GM23338 (cell line): ENCODE results near the gene SH3BGR.
A peak's percentile ranks its signal among the peaks of the same experiment; 100 is the strongest.

ENCODE experiments used
- EZH2 ChIP-seq: fragments of 200-600 bp; sonication (generic); IDR thresholded peaks from one replicate; pipeline ENCODE4 v1.8.0; 2017; ENCODE audit warnings: antibody characterized with exemption, mild to moderate bottlenecking, low read depth; ENCODE audit not compliant: unreplicated experiment
- EZH2phosphoT487 ChIP-seq: fragments of 200-600 bp; sonication (generic); IDR thresholded peaks from one replicate; pipeline ENCODE4 v1.8.1; 2018; ENCODE audit warnings: antibody characterized with exemption; ENCODE audit not compliant: unreplicated experiment
- JUNB ChIP-seq: IDR thresholded peaks from one replicate; pipeline ENCODE4 v1.6.1; 2016; ENCODE audit warnings: antibody characterized with exemption; ENCODE audit not compliant: unreplicated experiment
- POLR2AphosphoS5 ChIP-seq: IDR thresholded peaks from 2 replicates; pipeline ENCODE4 v1.6.1; 2016; ENCODE audit warnings: antibody characterized with exemption, low read depth
- ZNF114 ChIP-seq: fragments of 250-450 bp; sonication (Bioruptor Pico); IDR thresholded peaks from 2 replicates; pipeline ENCODE4 v1.5.0; 2020; ENCODE audit warnings: mild to moderate bottlenecking, moderate library complexity
- TF ChIP-seq, protein P1 (sequence below), 2 experiments: fragments of 200-600 bp in 1 of 2; sonication (generic) in 1 of 2; conservative IDR thresholded peaks; 2 replicates each; pipeline versions ENCODE4 v1.5.1 to v1.6.1; 2016 to 2017; ENCODE audit warnings: antibody characterized with exemption in 2 of 2, low read depth in 2 of 2, mild to moderate bottlenecking in 2 of 2, moderate library complexity in 1 of 2
- TF ChIP-seq, protein P2 (sequence below): IDR thresholded peaks from one replicate; pipeline ENCODE4 v1.6.1; 2018; ENCODE audit warnings: antibody characterized with exemption; ENCODE audit not compliant: unreplicated experiment
- TF ChIP-seq, protein P3 (sequence below): IDR thresholded peaks from 2 replicates; pipeline ENCODE4 v1.6.1; 2016; ENCODE audit warnings: antibody characterized with exemption

DNA sequence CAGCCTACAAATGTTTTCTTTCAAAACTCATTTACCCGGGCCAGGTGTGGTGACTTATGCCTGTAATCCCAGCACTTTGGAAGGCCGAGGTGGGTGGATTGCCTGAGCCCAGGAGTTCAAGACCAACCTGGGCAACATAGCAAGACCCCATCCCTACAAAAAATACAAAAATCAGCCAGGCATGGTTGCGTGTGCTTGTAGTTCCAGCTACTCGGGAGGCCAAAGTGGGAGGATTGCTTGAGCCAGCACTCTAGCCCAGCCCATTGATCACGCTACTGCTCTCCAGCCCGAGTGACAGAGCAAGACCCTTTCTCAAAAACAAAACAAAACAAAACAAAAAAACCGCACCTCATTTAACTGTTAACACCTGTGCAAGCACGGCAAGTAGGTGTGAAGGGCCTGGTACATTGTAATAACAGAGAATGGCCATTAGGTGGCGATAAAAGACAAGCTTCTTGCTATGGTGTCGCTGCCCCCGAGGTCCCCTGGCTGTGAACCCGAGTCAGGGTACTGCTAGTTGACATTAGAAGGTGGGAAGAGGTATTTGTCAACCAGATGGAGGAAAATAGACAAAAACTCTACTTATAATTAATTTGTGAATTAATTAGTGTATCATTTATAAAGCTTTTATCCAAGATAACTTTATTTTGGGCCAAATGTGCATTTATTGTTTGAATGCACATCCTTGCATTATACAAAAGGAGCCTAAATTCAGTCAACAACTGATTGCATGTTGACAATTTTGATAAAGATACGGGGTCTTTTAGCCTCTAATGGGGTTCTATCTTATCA, 66.5 kb downstream of the SH3BGR start:
- TF ChIP-seq, protein P1, sequence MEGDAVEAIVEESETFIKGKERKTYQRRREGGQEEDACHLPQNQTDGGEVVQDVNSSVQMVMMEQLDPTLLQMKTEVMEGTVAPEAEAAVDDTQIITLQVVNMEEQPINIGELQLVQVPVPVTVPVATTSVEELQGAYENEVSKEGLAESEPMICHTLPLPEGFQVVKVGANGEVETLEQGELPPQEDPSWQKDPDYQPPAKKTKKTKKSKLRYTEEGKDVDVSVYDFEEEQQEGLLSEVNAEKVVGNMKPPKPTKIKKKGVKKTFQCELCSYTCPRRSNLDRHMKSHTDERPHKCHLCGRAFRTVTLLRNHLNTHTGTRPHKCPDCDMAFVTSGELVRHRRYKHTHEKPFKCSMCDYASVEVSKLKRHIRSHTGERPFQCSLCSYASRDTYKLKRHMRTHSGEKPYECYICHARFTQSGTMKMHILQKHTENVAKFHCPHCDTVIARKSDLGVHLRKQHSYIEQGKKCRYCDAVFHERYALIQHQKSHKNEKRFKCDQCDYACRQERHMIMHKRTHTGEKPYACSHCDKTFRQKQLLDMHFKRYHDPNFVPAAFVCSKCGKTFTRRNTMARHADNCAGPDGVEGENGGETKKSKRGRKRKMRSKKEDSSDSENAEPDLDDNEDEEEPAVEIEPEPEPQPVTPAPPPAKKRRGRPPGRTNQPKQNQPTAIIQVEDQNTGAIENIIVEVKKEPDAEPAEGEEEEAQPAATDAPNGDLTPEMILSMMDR (conservative IDR thresholded peaks at IDR 0.05; ENCODE audit: low read depth in 2 of 2): peak; percentile 95 to 99
- TF ChIP-seq EZH2 (no peak), EZH2phosphoT487 (no peak), JUNB (no peak), POLR2AphosphoS5 (no peak), ZNF114 (CRISPR knock-in tag) (no peak)
- TF ChIP-seq, protein P2, sequence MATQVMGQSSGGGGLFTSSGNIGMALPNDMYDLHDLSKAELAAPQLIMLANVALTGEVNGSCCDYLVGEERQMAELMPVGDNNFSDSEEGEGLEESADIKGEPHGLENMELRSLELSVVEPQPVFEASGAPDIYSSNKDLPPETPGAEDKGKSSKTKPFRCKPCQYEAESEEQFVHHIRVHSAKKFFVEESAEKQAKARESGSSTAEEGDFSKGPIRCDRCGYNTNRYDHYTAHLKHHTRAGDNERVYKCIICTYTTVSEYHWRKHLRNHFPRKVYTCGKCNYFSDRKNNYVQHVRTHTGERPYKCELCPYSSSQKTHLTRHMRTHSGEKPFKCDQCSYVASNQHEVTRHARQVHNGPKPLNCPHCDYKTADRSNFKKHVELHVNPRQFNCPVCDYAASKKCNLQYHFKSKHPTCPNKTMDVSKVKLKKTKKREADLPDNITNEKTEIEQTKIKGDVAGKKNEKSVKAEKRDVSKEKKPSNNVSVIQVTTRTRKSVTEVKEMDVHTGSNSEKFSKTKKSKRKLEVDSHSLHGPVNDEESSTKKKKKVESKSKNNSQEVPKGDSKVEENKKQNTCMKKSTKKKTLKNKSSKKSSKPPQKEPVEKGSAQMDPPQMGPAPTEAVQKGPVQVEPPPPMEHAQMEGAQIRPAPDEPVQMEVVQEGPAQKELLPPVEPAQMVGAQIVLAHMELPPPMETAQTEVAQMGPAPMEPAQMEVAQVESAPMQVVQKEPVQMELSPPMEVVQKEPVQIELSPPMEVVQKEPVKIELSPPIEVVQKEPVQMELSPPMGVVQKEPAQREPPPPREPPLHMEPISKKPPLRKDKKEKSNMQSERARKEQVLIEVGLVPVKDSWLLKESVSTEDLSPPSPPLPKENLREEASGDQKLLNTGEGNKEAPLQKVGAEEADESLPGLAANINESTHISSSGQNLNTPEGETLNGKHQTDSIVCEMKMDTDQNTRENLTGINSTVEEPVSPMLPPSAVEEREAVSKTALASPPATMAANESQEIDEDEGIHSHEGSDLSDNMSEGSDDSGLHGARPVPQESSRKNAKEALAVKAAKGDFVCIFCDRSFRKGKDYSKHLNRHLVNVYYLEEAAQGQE: no peak
- TF ChIP-seq, protein P3, sequence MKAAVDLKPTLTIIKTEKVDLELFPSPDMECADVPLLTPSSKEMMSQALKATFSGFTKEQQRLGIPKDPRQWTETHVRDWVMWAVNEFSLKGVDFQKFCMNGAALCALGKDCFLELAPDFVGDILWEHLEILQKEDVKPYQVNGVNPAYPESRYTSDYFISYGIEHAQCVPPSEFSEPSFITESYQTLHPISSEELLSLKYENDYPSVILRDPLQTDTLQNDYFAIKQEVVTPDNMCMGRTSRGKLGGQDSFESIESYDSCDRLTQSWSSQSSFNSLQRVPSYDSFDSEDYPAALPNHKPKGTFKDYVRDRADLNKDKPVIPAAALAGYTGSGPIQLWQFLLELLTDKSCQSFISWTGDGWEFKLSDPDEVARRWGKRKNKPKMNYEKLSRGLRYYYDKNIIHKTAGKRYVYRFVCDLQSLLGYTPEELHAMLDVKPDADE: no peak
